Endothelial cell (in vitro differentiated cells): ENCODE measurements around the gene DHRS3. TPM values are rescaled to one million over a fixed set of nuclear protein-coding genes. Genes with fewer than 3 reads are reported as not detected.

Experiments used
- DNase-seq: peaks from one replicate; pipeline ENCODE4 v3.0.0; 2021; ENCODE audit warnings: low spot score
- H3K27ac Mint-ChIP-seq: one replicate; pipeline ENCODE4 v1.8.0; 2021; ENCODE audit warnings: mixed read lengths, inconsistent platforms; ENCODE audit not compliant: unreplicated experiment
- H3K27me3 Mint-ChIP-seq: one replicate; pipeline ENCODE4 v1.8.0; 2021; ENCODE audit warnings: mild to moderate bottlenecking, moderate library complexity, mixed read lengths, inconsistent platforms; ENCODE audit not compliant: unreplicated experiment
- H3K36me3 Mint-ChIP-seq: one replicate; pipeline ENCODE4 v1.8.0; 2021; ENCODE audit warnings: mild to moderate bottlenecking, low read depth, mixed read lengths, inconsistent platforms; ENCODE audit not compliant: unreplicated experiment
- H3K4me1 Mint-ChIP-seq: one replicate; pipeline ENCODE4 v1.8.0; 2021; ENCODE audit warnings: mild to moderate bottlenecking, mixed read lengths, inconsistent platforms; ENCODE audit not compliant: unreplicated experiment
- H3K4me3 Mint-ChIP-seq: one replicate; pipeline ENCODE4 v1.8.0; 2021; ENCODE audit warnings: mild to moderate bottlenecking, mixed read lengths, inconsistent platforms; ENCODE audit not compliant: unreplicated experiment
- H3K9me3 Mint-ChIP-seq: one replicate; pipeline ENCODE4 v1.8.0; 2021; ENCODE audit warnings: mixed read lengths, inconsistent platforms; ENCODE audit not compliant: unreplicated experiment
- CTCF ChIP-seq: fragments of 200-600 bp; sonication (generic); IDR thresholded peaks from one replicate; pipeline ENCODE4 v1.5.0; 2021; ENCODE audit warnings: antibody characterized with exemption; ENCODE audit not compliant: unreplicated experiment
- total RNA-seq: library from RNA; stranded (reverse); fragmentation: NEBNext Ultra II Directional; extraction: Animal tissue kit (Norgen Biotek cat#: 25700); gene quantifications from one replicate; pipeline ENCODE4 v1.2.1, GENCODE V29; 2021; ENCODE audit not compliant: unreplicated experiment

DHRS3 gene
- total RNA-seq, 1 donor from 2014 or later, result 5.7 TPM

GRCh38 chr1:12570291-12570690 is 47.7 kb downstream of the DHRS3 start:
- Mint-ChIP-seq H3K27me3 (no peaks in the 10 kb centered on the region), H3K27ac (no peak overlapping the region), H3K4me3 (no peak overlapping the region), H3K9me3 (no peaks in the 10 kb centered on the region), H3K4me1 (no peaks in the 10 kb centered on the region), H3K36me3 (peaks cover 3% of the 10 kb centered on the region)
- no peak for DNase-seq
- TF ChIP-seq CTCF, result no peak

- H3K36me3 Mint-ChIP-seq, result peaks cover 9% of the 10 kb centered on the region
- no peaks in the 10 kb centered on the region for H3K4me1 Mint-ChIP-seq
- H3K9me3 Mint-ChIP-seq, result peaks cover 8% of the 10 kb centered on the region
- H3K27me3 Mint-ChIP-seq, result no peaks in the 10 kb centered on the region
- DNase-seq, result no peak
- H3K4me3 Mint-ChIP-seq, result no peak overlapping the region
- TF ChIP-seq CTCF, result no peak
- H3K27ac Mint-ChIP-seq, result no peak overlapping the region
These were observed 49.8 kb downstream of the DHRS3 start for GRCh38 chr1:12568009-12568767.

GRCh38 chr1:12567288-12567819 is 50.7 kb downstream of the DHRS3 start:
- no peak for TF ChIP-seq CTCF
- Mint-ChIP-seq H3K36me3 (peaks cover 16% of the 10 kb centered on the region), H3K27ac (no peak overlapping the region), H3K4me1 (no peaks in the 10 kb centered on the region), H3K9me3 (peaks cover 15% of the 10 kb centered on the region), H3K27me3 (no peaks in the 10 kb centered on the region), H3K4me3 (no peak overlapping the region)
- no peak for DNase-seq

- no peaks in the 10 kb centered on the region for H3K4me1 Mint-ChIP-seq
- H3K36me3 Mint-ChIP-seq, result peaks cover 16% of the 10 kb centered on the region
- no peak for DNase-seq
- TF ChIP-seq CTCF, result no peak
- no peaks in the 10 kb centered on the region for H3K27me3 Mint-ChIP-seq
- no peak overlapping the region for H3K4me3 Mint-ChIP-seq
- peaks cover 17% of the 10 kb centered on the region for H3K9me3 Mint-ChIP-seq
- H3K27ac Mint-ChIP-seq, result no peak overlapping the region
These were observed 51.3 kb downstream of the DHRS3 start for GRCh38 chr1:12566484-12567287.
